NCI-H1048 (cell line): ENCODE data around the gene ODF2.
"Not testable (repeated sequence)": the region's sequence is repeated elsewhere in the genome, so short reads cannot be mapped to it uniquely, and the experiment has no call there.

ENCODE experiments used
- DNase-seq: peaks from one replicate; lab custom pipeline; 2025; lab: John Stamatoyannopoulos, UW

The ODF2 gene

GRCh38 chr9:128424268-128424780 is 31.5 kb upstream of the ODF2 start:
- DNase-seq: no peak

- DNase-seq: no peak
Measured at GRCh38 chr9:128428644-128429512, 26.9 kb upstream of the ODF2 start.

GRCh38 chr9:128429513-128430086 is 26.2 kb upstream of the ODF2 start:
- no peak for DNase-seq

- no peak for DNase-seq
Measured at GRCh38 chr9:128431207-128431606, 24.6 kb upstream of the ODF2 start.

- no peak for DNase-seq
Measured at GRCh38 chr9:128434340-128434739, 21.5 kb upstream of the ODF2 start.

- no peak for DNase-seq
Measured at GRCh38 chr9:128435611-128436010, 20.2 kb upstream of the ODF2 start.

GRCh38 chr9:128438343-128439109 is 17.3 kb upstream of the ODF2 start:
- peak; percentile 70 for DNase-seq

- DNase-seq: no peak
Measured at GRCh38 chr9:128439273-128439672, 16.5 kb upstream of the ODF2 start.

GRCh38 chr9:128442150-128442549 is 13.7 kb upstream of the ODF2 start:
- no peak for DNase-seq

- DNase-seq: not testable (repeated sequence)
Measured at GRCh38 chr9:128446505-128446904, 9.3 kb upstream of the ODF2 start.

GRCh38 chr9:128448746-128449145 is 7.1 kb upstream of the ODF2 start:
- no peak for DNase-seq

- no peak for DNase-seq
Measured at GRCh38 chr9:128454991-128455390, 815 bp upstream of the ODF2 start.

- peak; percentile 32 for DNase-seq
Measured at GRCh38 chr9:128456613-128457061, 831 bp downstream of the ODF2 start.

GRCh38 chr9:128457207-128457606 is 1.4 kb downstream of the ODF2 start:
- no peak for DNase-seq

- DNase-seq: no peak
Measured at GRCh38 chr9:128459011-128459410, 3.2 kb downstream of the ODF2 start.

GRCh38 chr9:128469070-128469469 is 13.3 kb downstream of the ODF2 start:
- DNase-seq: no peak

- DNase-seq: no peak
Measured at GRCh38 chr9:128470560-128470959, 14.8 kb downstream of the ODF2 start.

GRCh38 chr9:128473104-128473503 is 17.3 kb downstream of the ODF2 start:
- DNase-seq: no peak

GRCh38 chr9:128475867-128476266 is 20.1 kb downstream of the ODF2 start:
- no peak for DNase-seq

GRCh38 chr9:128479262-128479661 is 23.5 kb downstream of the ODF2 start:
- no peak for DNase-seq

- DNase-seq: no peak
Measured at GRCh38 chr9:128481561-128481960, 25.8 kb downstream of the ODF2 start.

GRCh38 chr9:128482186-128482585 is 26.4 kb downstream of the ODF2 start:
- DNase-seq: no peak
